GM12891 (cell line): ENCODE measurements around the gene IMMP2L.

Experiments
- POLR2A ChIP-seq: IDR thresholded peaks from 2 replicates; pipeline ENCODE4 v1.6.1; 2011; ENCODE audit warnings: low read depth, low read length, control low read depth
- POLR2AphosphoS5 ChIP-seq: IDR thresholded peaks from 2 replicates; pipeline ENCODE4 v1.6.1; 2011; ENCODE audit warnings: low read depth, low read length, control low read depth
- TAF1 ChIP-seq: IDR thresholded peaks from 2 replicates; pipeline ENCODE4 v1.6.1; 2011; ENCODE audit warnings: low read depth, low read length, control low read depth

DNA sequence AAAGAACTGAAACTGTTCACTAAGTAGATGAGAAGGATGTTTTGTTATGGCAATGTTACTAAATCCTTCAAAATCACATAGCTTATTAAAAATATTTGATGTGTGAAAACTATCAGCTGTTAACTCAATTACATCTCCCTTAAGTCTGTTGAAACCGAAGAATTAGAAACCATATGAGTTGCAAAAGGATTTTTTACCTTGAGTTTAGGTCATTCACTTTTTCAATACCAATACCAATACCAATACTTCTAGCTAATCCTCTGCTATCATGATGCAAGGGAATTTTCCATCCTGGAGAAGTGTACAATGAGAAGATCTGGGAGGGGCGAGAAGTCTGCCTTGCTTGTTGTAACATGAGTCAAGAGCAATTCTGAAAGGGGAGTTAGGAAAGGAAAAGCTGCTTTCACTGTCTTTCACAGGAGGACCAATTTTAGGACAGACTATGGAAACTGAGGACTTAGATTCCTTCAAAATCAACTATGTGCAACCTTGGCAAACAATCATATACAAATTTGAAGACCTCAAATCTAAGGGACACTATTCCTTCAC is 199.7 kb downstream of the IMMP2L start:
- TF ChIP-seq TAF1 (no peak), POLR2A (no peak), POLR2AphosphoS5 (no peak)
